Stimulated activated CD8-positive, alpha-beta memory T cell treated with anti-CD3 and anti-CD28 coated beads, Interleukin-15, amount 100 ng/mL, for 1 hour (primary cell): ENCODE measurements around the gene FRMD4B.

Experiments used
- DNase-seq: peaks from one replicate; pipeline ENCODE4 v3.0.0-alpha.2; 2020; ENCODE audit warnings: low read depth

FRMD4B gene

DNA sequence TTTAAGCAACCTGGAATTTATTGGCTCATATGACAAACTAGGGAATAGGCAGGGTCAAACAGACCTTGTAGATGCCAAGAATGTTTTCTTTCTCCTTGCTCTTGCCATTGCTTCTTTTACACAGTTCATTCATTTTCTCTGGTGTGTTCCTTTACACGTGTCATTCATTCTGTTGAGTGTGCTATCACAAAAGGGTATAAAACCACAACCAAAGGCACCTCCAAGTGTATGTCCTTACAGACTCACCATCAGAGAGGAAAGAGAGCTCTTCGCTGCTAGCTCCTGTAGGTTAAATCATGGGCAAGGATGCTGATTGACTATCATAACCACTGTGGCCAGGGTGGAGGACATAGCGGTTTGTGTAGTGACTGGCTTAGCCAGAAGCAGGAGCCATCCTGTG lies 19.2 kb upstream of the FRMD4B start:
- DNase-seq, result no peak

DNA sequence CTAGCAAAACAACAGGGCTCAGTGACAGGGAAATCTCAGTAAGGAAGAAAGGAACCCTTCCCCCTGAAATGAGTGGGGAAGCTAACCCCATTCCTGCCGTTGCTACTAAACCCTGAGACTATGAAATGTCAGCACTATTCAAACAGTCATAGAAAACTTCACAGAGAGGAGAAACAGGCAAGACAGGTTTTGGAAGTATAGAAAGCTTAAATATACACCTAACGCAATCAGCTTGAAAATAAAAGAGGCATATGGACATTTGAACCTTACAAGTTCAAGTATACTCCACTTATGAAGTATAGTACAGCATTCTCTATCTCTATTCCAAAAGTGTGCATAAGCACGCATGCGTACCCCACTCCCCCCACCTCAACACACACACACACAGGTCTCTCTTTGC lies 17.6 kb upstream of the FRMD4B start:
- no peak for DNase-seq

DNA sequence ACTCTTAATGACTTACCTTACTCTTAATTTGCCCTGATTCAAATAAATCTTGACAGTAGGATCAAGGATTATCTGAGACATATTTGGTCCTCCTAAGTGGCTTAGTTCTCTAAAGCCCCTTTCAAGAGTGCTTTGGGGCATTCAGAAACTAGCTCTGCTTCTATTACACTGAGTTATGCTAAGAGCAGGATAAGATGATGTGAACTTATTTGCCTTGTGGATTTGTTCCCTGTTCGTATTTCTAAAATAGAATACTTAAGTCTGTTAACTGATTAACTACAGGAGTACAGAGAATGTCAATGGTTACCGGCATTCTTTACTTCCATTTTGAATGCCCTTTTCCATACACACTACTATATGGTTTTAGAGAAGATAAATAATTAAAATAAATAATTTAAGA lies 14.8 kb upstream of the FRMD4B start:
- DNase-seq, result no peak

DNA sequence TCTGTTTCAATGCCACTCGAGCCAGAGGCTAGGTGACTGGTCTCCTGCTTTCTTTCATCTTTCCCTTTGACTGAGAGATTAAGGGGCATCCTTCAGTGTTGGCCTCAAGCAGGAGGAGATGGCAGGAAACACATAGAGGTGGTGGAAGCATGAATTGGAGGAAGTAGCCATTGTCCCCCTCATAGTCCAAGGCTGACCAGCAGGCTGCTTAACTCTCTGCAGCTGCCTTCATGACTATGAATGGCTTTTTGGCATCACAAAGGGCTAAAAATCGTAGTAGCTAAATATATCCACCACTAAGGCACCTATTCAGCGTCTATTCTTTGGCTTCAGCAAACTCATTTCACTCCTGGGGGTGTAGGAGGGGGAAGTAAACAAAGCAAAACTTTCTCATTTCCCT lies 7.0 kb upstream of the FRMD4B start:
- DNase-seq, result no peak

DNA sequence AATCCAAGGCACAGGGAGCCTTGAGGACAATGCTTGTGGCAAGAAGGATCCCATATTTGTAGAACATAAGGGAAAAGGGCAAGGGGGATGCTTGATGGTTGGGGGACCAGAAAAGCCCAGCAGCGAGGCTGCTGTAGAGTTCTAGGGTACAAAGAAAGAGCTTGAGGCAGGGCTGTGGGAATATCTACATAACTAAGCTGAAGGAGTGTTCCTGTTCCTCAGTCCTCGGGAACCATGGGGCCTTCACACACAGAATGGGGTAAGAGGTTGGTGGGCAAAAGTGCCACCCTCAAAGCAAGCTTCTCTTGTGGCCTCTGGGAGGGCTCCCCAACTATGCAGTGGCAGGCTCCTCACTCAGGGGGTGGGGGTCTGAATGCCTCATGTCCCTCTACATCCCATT lies 6.5 kb upstream of the FRMD4B start:
- DNase-seq, result no peak

DNA sequence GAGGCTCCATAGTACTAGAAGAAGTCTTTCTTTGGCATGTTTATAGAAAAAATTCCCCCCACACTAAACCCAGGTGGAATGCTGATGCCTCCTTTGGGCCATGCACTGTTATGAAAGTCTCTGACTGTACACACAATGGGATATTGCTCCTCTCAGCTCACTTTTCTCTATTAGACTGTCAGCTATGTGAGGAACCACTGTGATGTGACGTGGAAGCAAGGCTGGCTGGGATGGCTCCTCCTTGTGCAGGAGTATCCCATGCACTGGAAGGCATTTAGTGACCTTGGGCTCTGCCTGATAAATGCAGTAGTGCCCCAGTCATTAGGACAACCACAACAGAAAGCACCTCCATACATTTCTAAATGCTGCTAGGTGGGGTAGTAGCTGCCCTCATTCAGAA lies 5.7 kb upstream of the FRMD4B start:
- no peak for DNase-seq

DNA sequence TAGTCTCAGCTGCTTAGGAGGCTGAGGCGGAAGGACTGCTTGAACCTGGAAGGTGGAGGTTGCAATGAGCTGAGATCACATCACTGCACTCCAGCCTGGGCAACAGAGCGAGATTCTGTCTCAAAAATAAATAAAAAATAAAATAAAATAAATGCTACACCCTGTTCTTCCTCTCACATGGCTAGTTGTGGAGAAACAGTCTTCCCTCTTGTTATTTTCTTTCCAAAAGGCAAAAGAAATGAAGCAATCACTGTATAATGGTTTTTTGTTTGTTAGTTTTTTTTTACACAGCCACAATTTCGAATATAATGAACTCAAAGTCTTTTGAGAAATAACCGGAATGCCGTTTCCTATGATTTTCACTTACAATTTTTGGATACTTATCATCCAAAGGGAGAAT lies 4.9 kb upstream of the FRMD4B start:
- no peak for DNase-seq

DNA sequence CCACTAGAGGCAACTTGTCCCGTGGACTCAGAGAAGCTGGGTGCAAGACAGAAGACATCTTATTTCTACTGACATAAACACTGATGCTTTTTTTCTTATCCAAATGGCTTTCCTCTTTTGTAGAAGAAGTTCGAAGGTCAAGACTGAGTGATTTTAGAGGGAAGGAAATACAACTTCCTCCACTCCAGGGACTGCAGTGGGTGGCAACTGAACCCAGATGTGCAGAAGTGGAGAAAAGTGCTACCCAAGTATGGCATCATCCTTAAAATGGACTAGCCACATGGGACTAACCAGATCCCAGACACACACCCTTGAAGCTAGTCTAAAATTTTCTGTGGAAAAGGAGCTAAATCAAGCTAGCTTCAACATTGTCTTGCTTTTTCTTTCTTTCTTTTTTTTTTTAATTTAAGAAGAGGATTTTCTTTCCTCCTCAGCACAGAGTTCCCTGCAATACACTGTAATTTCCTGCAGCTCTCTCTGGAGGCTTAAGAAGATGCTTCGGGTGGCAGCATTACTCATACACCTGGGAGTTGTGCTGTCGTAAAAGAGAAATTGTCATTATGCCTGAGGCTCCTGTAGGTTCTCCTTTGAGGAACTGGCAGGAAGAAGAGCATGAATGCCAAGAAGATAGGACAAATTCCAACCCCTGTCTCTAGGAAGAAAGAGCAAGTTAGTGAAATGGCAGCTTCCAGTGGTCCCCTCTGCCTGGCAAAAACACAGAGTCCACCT lies 3.8 kb upstream of the FRMD4B start:
- DNase-seq, result no peak

DNA sequence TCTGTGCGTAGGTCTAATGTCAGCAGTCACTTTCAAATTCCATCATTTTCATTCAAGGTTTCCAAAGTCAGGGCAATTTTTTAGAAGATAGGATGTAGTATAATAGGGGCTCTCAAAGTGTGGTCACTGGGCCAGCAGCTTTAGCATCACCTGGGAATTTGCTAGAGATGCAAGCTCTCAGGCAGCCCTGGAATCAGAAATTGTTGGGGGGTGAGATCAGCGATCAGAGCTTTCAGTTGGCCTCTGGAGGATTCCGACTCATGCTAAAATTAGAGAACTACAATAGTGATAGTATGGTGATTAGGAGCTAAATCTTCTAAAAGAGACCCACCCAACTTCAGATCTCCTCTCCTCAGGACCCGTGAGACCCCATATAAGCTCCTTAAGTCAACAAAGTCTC lies 2.4 kb upstream of the FRMD4B start:
- DNase-seq, result no peak

DNA sequence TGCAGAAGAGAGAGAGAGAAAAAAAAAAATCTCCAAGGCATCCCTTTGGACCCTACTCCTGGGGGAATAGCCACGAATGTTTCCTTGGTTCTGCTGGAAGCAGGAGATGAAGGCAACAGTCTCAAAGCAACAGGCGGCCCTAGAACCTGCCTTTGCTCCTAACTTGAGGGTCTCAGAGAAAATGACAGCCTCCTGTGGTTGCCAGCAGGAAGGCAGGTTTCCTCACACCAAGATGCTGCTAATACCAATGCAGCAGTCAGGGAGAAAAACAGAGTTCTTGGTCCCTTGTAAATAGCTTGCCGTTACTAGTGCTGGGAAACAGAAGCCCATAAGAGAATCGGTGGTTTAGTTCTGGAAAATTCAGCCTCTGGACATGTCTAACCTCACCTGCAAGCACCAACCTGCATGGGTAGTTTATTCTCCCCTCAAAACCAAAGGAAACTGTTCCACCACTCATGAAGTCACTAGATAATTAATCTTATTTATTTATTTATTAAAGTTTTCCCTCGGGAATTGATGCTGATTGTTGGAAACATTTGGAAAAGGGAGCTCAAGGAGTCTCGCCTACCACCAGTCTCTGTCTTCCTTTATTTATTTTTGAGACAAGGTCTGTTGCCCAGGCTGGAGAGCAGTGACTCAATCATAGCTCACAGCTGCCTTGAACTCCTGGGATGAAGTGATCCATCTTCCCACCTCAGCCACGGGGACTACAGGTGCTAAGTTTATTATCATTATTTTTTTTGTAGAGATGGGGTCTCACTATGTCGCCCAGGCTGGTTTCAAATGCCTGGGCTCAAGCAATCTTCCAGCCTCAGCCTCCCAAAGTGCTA lies 883 bp upstream of the FRMD4B start:
- DNase-seq, result no peak

DNA sequence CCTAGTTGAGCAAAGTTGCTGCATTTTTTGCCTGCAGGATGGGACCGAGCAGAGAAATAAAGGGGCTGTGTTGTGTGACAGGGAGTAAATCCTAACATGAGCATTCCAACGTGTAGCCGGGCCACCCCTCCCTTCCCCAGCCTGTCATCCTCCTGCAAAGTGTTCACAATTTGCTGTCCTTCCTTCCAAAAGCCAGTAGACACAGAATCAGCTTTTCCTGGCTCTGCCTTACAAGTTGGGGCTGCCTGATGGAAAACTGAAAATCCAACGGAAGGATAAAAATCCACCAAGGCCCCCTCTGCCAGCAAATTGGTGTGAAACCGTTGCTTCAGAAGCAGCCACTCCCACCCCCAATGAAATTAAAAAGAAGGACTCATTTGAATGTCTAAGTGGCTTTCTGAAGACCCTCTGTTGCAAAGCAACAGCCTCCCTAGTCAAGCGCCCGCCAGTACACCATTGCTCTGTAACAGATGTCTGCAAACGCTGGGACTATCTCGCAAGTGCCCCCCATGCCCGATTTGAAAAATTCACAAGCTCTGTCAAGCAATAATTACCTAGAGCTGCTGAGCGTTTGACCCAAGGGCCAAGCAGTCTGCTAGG lies 665 bp downstream of the FRMD4B start:
- no peak for DNase-seq

DNA sequence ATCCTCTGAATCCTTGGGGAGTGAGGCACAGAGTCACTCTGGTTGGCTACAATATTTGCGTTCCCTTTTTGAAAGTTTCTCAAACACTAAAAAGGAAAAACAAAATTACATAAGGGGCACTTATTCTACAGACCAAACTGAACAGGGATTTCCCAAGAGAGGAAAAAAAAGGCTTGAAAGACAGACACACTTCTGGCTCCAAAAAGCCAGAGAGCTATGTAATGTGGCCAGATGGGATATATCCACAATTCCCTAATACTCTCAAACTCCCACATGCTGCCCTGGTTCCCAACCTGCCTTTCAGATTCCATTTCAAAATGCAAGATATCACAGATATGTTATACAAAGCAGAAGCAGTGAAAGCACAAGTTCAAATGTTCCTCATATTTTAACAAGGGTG lies 1.6 kb downstream of the FRMD4B start:
- no peak for DNase-seq

DNA sequence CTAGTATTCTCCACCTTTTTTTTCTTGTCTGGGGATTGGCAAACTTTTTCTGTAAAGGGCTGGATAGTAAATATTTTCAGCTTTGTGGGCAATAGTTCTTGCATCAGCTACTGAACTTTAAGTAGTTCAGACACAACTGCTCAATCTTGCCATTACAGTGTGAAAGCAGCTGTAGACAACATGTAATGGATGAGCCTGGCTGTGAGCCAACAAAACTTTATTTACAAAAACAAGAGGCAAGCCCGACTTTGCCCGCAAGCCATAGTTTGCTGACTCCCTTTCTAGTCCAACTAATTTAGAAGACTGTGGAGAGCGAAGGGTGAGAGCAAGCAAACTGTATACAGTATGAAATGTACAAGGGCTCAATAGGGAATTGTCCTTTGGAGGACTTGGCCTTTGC lies 6.2 kb downstream of the FRMD4B start:
- no peak for DNase-seq

DNA sequence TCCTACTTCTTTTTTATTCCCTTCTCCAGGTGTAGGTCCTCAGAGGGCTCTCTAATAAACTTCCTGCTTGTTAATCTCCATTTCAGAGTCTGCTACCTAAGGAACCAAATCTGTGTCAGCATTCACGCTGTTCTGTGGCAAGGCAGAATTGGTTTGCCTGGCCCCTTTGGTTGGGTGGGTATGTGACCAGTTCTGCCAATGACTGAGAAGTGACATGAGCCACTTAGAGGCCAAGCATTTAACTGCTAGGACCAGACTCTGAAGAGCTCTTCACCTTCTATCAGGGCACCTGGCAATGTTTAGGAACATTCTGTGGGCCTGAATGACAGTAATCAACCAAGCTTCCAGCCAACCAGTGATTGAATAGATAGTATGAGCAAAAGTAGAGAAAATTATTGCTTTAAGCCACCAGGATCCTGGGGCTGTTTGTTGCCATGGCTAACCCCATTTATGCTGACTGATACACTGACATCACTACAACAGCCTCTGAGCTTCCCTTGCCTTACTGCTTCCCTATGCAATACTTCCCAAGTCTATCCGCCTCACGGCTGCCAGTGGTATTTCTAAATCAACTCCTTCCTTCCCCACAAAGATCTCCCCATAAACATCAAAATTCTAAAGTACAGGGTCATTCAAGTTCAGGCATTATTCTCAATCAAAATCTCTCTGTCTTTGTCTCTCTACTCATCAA lies 7.6 kb downstream of the FRMD4B start:
- DNase-seq, result no peak

DNA sequence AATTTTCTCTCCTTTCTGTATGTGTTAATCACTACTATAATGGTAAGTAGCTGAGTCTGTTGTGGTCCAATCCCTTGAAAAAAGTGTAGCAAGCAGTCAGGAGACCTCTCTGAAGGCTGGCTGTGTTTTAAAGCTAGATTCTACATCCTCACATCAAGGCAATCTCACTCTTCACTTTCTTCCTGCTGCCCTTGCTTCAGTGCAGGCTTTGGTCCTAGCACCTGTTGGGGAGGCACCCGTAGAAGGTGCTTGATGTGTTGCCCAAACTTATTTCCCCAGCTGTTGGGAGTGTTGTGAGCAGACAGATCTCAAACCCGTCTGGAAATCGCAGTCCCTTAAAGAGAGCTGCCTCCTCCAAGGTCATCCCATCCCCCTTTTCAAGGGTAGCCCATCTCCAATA lies 8.6 kb downstream of the FRMD4B start:
- DNase-seq, result no peak

DNA sequence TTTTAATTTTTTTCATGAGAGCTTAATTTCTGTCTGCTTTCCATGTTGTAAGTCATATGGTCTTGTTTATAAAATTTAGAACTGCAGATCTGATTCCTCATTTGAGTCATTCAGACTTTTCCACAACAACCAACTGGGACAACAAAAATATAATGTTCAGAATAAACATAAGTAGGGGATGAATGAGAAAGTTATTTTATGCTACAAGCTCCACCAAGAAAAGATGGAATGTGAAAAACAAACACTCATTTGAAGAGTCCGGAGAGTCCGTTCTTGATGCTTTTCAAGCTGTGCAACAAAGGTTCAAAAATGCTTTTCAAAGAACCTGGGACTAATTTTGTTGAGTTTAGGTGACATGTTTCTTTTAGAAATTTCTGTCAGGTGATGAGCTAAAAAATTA lies 9.2 kb downstream of the FRMD4B start:
- no peak for DNase-seq

DNA sequence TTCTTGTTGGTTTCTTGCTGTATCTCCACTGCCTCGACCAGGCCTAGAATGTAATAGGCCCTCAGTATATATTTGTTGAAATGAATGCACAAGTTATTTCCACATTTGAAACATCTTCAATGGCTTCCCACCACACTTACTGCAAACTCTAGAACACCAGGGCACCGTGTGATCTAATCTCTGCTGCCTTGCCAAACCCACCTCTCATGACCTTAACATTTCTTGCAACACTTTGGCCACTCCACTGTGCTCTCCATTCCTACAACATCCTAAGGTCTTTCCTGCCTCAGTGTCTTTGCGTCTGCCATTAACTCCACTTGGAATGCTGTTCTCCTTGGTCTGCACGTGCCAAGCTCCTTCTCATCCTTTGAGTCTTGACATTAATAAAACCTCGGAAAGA lies 14.1 kb downstream of the FRMD4B start:
- no peak for DNase-seq

DNA sequence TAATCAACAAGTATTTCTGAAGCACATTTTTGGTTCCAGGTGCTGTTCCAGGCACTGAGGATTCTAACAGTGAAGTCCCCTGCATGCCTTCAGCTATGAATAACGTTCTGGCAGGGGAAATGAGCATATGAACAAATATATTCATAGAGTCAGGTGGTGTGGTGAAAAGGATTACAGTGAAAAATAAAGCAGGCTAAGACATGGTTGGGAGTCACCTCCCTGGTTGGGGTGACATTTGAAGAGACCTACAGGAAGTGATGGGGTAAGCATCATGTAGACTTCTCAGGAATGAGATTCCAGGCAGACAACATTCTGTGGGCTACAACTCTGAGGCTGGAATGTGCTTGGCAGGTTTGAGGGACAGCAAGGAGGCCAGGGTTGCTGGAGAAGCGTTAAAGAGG lies 15.0 kb downstream of the FRMD4B start:
- DNase-seq, result no peak

DNA sequence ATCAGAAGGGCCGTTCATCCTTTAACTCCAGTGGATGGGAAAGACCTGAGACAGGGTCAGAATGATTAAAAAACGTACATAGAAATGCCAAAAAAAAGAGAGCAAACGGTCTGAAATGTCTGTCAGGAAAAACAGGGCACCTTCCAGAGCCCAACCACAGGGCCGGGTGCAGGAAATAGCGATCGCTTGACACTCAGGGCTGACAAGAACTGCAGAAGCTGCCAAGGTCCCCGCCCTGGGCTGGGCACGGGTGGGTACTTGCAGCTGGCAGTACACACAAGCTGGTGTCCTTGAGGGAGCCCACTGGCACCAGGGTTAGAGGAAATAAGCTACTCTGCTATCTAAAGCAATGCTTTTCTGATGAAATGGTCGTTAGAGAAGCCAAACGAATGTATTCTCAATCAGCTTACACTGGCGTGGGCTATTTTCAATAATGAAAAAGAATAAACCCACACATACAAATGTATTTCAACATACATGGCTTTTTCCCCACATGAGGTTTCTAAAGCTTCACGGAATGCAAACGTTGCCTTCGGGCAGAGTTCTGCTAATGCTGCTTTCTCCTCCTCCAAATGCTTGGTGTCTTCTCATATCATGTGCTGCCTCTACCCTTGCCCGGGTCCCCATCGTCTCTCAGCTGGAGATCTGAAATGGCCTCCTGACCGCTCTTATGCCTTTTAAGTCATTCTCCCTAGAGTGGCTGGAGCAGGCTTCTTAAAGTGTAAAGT lies 15.6 kb downstream of the FRMD4B start:
- no peak for DNase-seq

DNA sequence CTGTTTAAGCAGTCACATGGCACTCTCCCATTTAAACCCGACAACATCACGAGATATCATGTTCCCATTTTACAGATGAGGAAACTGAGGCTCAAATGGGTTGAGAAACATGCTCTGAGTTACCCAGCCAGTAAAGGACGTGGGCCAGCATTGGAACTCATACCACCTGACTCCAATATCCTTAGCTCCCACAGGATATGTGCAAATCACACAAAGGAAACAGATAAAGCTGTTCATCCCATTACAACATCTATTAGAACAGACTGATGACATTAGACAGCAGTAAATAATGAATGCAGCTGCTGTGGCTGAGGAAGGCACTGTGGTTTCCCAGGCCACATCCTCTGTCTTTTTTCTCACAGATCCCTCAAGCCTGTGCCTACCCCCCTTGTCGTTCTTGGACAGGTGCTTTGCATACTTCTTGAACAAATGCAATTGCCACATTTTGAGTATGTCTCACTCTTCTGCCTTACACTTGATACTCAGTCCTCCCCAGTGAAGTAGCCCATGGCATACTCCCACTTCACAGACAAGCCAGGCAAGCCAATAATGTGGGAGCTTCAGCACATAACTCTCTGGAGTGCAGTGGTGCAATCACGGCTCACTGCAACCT lies 17.7 kb downstream of the FRMD4B start:
- no peak for DNase-seq

DNA sequence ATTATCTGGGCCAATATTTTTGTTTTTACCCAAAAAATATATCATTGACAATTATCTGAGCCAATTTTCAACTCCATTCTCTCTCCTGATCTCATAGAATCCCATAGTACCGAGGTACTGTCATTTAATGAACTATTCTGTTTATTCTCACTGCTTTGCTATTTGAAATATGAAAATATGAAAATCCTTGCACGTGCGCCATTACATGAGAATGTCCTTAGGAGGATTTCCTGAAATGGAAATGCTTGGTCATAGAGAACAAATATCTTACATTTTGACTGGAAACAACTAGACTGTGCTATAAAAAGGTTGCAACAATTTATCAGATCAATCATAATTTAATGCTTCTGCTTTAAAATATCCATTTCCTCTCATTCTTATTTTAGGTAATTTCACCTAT lies 18.3 kb downstream of the FRMD4B start:
- DNase-seq, result no peak

DNA sequence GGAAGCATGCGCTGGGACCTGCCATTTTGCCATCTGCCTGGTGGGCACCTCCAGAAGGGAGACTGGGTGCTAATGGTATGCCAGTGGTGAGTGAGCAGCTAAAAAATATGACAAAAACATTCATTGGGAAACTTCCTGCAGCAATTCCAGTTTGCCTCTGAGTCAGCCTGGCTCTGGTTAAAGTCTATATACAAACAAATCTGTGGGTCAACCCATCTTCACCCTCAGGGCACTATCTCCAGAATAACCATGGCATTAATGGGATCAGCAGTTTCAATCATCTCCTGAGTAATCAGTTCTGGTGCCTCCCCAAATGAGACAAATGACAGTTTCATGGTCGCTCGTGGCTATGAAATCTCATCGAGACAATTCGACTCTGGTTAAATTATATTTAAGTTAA lies 21.5 kb downstream of the FRMD4B start:
- DNase-seq, result no peak
